Measurements from ENCODE around the gene CSHL1.
"Not testable (repeated sequence)": the region's sequence is repeated elsewhere in the genome, so short reads cannot be mapped to it uniquely, and the experiment has no call there.

DNA sequence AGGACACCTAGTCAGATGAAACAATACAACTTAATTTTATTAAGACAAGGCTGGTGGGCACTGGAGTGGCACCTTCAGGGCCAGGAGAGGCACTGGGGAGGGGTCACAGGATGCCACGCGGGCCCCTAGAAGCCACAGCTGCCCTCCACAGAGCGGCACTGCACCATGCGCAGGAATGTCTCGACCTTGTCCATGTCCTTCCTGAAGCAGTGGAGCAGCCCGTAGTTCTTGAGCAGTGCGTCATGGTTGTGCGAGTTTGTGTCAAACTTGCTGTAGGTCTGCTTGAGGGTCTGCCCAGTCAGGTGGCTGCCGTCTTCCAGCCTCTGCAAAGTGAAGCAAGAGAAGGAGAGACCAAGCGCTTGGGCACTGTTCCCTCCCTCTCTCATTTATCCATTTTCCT is 1.5 kb downstream of the CSHL1 start:
- not testable (repeated sequence) for TF ChIP-seq CTCF (conservative IDR thresholded peaks at IDR 0.05); ZFX (IDR thresholded peaks at IDR 0.05)

All from C4-2B (cell line).